MV-4-11 (cell line): ENCODE measurements around the gene MYL5.

ENCODE experiments used
- DNase-seq: peaks from one replicate; lab custom pipeline; 2025; lab: John Stamatoyannopoulos, UW

The MYL5 gene

GRCh38 chr4:707929-708630, 33.7 kb downstream of the MYL5 start:
- DNase-seq = no peak

- no peak for DNase-seq
Measured at GRCh38 chr4:708631-708933, 34.2 kb downstream of the MYL5 start.

- DNase-seq = no peak
Measured at GRCh38 chr4:709348-709747, 35.0 kb downstream of the MYL5 start.

- no peak for DNase-seq
Measured at GRCh38 chr4:710116-710515, 35.8 kb downstream of the MYL5 start.

- DNase-seq = no peak
Measured at GRCh38 chr4:710916-711315, 36.6 kb downstream of the MYL5 start.

- DNase-seq = no peak
Measured at GRCh38 chr4:712093-712492, 37.8 kb downstream of the MYL5 start.

- DNase-seq = no peak
Measured at GRCh38 chr4:712916-713632, 38.7 kb downstream of the MYL5 start.

GRCh38 chr4:714087-714486, 39.7 kb downstream of the MYL5 start:
- DNase-seq = no peak

- no peak for DNase-seq
Measured at GRCh38 chr4:717601-718320, 43.4 kb downstream of the MYL5 start.

- no peak for DNase-seq
Measured at GRCh38 chr4:718460-718859, 44.1 kb downstream of the MYL5 start.

- DNase-seq = no peak
Measured at GRCh38 chr4:720111-720860, 45.9 kb downstream of the MYL5 start.

- DNase-seq = no peak
Measured at GRCh38 chr4:721261-722168, 47.2 kb downstream of the MYL5 start.

GRCh38 chr4:722169-722725, 47.9 kb downstream of the MYL5 start:
- DNase-seq = peak; percentile 18

- DNase-seq = no peak
Measured at GRCh38 chr4:722851-723360, 48.6 kb downstream of the MYL5 start.

- DNase-seq = no peak
Measured at GRCh38 chr4:723751-724530, 49.6 kb downstream of the MYL5 start.

- DNase-seq = no peak
Measured at GRCh38 chr4:725391-726234, 51.3 kb downstream of the MYL5 start.

GRCh38 chr4:726235-726787, 52.0 kb downstream of the MYL5 start:
- DNase-seq = peak; percentile 85

- peak; percentile 39 for DNase-seq
Measured at GRCh38 chr4:726838-727237, 52.5 kb downstream of the MYL5 start.

- DNase-seq = no peak
Measured at GRCh38 chr4:727576-727975, 53.2 kb downstream of the MYL5 start.
